Effector CD8-positive, alpha-beta T cell (primary cell): ENCODE measurements around the gene SAMD7.

Experiments used
- DNase-seq: peaks from one replicate; lab custom pipeline; 2025; lab: John Stamatoyannopoulos, UW
- total RNA-seq, 4 experiments: gene quantifications; one replicate each; lab custom pipeline; 2026; lab: John Stamatoyannopoulos, UW

Gene SAMD7, protein sequence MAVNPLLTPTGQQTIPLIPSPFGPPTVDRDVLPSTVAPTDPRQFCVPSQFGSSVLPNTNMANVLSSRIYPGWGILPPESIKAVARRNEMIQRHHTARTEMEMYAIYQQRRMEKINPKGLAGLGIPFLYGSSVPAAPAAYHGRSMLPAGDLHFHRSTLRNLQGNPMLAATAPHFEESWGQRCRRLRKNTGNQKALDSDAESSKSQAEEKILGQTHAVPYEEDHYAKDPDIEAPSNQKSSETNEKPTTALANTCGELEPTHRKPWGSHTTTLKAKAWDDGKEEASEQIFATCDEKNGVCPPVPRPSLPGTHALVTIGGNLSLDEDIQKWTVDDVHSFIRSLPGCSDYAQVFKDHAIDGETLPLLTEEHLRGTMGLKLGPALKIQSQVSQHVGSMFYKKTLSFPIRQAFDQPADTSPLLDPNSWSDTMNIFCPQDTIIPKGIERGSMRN
- total RNA-seq, result 0 reads per million in 4 experiments

GRCh38 chr3:169911272-169911671 is at the start of gene SAMD7:
Gene SAMD7 (plus strand): TSS chr3:169911572. CDS start chr3:169919499, 7,927 bp downstream.
- no peak for DNase-seq

- DNase-seq, result no peak
Measured at GRCh38 chr3:169861871-169862270, 49.5 kb upstream of the SAMD7 start.

- DNase-seq, result peak; percentile 53
Measured at GRCh38 chr3:169863458-169863899, 47.9 kb upstream of the SAMD7 start.

GRCh38 chr3:169864270-169864669 is 47.1 kb upstream of the SAMD7 start:
- no peak for DNase-seq

- DNase-seq, result no peak
Measured at GRCh38 chr3:169865176-169865767, 46.1 kb upstream of the SAMD7 start.

DNA sequence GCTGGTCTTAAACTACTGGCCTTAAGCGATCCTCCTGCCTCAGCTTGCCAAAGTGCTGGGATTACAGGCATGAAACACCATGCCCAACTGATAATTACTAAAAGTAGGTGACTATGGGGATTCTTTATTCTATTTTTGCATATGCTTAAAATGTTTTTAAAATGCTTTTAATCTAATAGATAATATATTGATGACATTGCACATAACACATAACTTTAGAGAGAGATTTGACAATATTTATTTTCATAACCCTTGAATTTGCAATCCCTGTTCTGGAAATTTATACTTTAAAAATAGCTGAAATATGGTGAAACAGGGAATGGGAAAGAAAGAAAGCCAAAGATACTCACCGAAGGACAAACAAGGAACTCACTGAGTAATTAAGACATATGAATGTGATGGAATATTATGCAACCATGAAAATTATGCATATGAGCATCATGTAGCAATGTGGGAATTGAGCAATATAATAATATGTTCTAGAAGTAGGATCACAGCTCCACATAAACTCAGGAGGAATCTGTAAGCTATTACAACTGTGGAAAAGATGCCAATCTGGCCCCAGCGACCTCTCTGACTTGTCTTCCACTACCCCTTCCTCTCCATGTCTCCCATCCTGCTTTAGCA is 43.7 kb upstream of the SAMD7 start:
- DNase-seq, result no peak

DNA sequence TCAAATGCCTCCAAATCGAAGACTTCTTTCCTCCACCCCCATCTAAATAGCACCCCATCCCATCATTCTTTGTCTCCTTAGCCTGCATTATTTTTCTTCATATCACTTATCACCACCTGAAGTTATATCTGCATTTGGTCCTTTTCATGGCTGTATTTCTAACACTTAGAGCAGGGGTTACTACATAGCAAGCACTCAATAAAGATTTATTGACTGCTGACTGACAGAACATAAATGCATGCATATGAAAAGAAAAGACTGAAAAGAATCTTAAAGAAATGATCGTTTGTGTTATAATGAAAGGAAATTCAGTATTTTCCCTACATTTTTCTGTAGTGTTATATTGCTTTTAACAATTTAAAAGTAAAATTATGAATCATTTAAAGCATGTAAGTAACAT is 43.0 kb upstream of the SAMD7 start:
- DNase-seq, result no peak

- no peak for DNase-seq
Measured at GRCh38 chr3:169869484-169870220, 41.7 kb upstream of the SAMD7 start, which contains the start of gene LRRC31. Gene LRRC31 (minus strand): TSS chr3:169869935. CDS start chr3:169869807, 128 bp downstream.

- DNase-seq, result no peak
Measured at GRCh38 chr3:169871129-169871886, 40.1 kb upstream of the SAMD7 start.

- DNase-seq, result no peak
Measured at GRCh38 chr3:169879013-169879557, 32.3 kb upstream of the SAMD7 start.

DNA sequence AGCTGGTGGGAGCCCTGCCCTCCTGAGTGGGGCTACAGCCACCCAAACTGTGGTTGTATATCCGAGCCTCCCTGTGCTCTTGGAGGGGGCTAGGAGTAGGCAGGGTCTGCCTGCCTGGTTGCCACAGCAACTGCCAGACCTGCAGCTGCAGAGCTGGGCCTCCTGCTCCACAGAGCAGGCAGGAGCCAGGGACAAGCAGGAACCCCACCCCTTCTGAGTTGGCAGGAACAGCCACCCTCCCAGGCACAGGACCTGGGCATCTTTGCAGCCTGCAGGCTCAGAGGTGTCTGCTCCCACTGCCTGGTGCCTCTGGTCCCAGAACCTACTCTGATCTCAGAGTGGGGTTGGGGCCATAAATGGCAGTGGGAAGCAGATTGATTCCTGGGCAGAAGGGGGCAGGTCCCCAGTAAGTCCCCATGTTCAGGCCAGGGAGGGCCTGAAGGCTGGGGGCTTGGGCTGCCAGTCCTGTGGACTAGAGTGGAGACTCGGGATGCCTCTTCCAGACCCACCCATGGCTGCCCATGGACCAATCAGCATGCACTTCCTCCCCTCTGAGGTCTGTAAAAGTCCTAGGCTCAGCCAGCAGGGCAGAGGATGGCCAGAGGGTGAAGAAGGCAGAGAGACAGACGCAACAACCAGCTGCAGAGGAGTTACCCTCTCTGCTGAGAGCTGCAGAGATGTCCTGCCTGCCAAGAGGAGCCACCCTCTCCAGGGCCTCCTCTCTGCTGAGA is 31.4 kb upstream of the SAMD7 start:
- no peak for DNase-seq

- DNase-seq, result no peak
Measured at GRCh38 chr3:169880576-169881250, 30.7 kb upstream of the SAMD7 start.

DNA sequence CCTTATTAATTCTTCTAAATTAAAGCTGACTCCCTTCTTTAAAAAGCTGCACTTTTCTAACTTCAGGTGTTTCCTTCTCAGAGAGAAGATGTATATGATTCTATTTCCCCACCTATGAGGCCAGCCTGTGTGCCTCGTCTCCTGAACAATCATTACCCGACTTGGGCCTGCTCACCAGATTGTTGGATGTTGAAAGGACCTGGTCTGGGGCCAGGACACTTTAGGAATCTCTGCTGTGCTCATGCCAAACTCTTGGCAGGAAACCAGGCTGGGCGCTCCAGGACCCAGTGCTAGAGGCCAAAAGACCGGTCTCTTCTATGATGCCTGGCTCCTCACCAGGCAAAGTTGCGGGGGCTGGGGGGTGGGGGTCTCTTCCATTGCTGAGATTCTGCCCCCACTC is 24.7 kb upstream of the SAMD7 start:
- DNase-seq, result no peak

DNA sequence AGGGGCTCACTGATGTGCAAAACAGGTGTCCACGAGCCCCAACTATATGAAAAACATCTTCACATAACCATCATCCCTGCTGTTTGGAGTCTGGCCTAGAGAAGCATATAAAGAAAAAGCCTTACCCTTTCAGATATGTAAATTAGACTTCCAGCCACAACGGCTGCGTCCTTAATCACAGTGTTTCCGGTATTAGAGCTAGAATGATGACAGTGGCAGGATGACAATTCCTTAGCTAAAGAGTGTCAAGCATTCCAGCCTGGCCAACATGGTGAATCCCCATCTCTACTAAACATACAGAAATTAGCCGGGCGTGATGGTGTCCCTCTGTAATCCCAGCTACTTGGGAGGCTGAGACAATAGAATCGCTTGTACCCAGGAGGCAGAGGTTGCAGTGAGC is 19.5 kb upstream of the SAMD7 start:
- no peak for DNase-seq

- DNase-seq, result no peak
Measured at GRCh38 chr3:169894110-169894509, 17.3 kb upstream of the SAMD7 start.

DNA sequence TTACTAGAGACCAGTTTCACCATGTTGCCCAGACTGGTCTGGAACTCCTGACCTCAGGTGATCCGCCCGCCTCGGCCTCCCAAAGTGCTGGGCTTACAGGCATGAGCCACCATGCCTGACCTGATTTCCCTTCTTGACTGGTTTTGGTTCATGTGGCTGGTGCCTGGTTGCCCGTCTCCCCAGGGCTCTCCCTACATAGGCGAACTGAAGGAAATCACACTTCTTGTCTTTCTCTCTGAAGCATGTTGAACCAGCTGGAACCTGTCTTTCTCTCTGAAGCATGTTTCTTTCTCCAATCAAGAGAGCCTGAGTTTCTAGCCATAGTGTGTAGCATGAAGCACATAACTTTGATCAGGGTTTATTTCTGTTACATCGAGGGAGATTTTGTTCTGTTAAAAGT is 16.3 kb upstream of the SAMD7 start:
- DNase-seq, result no peak

DNA sequence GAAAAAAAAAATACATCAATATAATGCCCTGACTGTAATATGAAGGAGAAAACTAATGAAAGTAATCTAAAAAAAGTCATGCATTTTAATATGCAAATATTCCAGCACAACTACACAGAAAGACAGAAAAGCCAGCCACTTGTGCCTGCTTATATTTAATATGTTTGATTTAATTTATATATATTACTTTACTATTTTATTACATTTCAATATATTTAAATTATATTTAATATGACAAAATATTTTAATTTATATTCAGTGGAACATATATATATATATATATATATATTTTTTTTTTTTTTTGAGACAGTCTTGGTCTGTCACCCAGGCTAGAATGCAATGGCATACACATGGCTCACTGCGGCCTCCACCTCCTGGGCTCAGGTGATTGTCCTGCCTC is 14.1 kb upstream of the SAMD7 start:
- DNase-seq, result no peak

DNA sequence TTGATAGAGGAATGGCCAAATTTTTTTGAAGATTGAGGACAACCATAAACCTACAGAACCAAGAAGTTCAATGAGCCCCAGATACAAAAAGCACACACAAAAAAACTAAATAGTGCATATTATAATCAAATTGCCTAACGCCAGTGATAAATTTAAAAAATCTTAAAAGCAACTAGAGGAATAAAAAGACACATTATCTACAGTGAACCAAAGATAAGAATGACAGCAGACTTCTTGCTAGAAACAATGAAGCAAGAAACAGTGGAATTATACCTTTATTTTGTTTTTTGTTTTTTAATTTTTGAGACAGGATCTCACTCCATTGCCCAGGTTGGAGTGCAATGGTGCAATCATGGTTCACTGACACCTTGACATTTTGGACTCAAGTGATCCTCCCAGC is 9.9 kb upstream of the SAMD7 start:
- DNase-seq, result no peak

DNA sequence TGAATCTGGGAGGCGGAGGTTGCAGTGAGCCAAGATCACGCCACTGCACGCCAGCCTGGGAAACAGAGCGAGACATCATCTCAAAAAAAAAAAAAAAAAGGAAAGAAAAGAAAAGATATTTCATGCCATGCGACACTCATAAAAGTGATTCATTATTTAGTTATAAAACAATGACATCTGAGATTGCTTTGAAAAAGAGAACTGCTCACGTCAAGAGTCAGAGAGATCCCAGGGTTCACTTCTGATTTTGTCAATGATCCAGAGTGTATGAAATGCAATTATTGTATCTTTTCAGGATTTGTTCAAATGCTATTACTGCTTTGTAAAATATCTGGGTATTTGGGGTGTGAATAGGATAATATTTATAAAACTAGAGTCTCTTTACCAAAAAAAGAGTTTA is 6.0 kb upstream of the SAMD7 start:
- DNase-seq, result no peak

GRCh38 chr3:169907476-169907875 is 3.9 kb upstream of the SAMD7 start:
- DNase-seq, result no peak
